GM21619 (cell line): Measurements from ENCODE around the gene RANBP1.
A peak's percentile ranks its signal among the peaks of the same experiment; 100 is the strongest.

ENCODE experiments used
- ATAC-seq: cut with Tn5 transposase; IDR thresholded peaks from one replicate; pipeline ENCODE4 v1.9.1; 2021; ENCODE audit not compliant: unreplicated experiment

RANBP1 gene

DNA sequence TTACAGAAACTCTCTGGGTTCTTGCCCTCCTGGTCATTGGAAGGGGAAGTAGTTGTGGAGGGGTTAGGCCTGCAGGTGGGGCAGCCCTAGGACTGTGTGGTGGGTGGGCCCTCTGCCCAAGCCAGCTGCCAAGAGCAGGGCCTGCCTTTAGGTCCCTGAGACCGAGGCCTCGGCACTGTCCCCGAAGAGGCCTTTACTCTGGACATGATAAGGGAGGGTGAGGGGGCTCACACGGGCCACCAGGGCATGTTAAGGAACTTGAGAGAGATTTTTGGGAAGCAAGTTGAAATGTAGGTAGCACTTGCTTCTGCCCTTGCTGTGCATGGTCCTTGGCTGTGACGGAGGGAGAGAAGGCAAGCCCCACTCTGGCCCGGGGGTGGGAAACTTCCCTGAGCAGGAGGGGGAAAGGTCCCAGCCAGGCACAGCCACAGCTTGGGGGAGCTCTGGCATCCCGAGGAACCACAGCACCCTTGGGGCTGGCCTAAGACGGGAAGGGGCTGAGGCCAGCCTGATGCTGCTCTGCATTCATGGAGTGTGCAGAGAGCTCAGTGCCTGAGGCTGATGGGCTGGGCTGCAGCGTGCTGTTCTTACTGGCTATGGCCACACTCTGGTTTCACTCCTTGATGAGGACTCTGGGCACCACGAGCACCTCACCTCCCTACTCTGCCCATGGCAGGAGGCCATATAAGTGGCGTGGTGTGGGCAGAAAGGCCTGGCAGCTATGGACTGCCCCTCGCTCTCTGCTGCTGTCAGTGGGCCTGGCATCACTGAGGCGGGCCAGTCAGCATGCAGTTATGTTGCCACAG is 7.8 kb upstream of the RANBP1 start:
- no peak for ATAC-seq

DNA sequence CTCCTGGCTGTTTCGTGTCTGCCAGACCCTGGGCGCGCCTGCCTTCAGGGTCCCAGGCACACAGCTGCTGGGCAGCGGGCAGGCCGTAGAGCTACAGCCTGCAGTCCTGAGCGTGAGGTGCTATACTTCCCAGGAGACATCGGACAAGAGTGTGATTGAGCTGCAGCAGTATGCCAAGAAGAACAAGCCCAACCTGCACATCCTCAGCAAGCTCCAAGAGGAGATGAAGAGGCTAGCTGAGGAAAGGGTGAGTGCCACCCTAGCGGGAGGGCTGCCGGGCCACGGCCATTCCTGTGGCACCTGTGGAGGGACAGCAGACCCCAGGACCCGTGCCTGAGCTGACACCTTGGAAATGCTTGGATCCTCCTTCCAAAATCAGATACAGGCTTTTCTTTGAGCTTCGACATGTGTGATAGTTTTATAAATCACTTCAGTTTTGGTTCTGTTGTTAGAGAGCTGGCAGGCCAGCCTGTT is 7.1 kb upstream of the RANBP1 start:
- no peak for ATAC-seq

DNA sequence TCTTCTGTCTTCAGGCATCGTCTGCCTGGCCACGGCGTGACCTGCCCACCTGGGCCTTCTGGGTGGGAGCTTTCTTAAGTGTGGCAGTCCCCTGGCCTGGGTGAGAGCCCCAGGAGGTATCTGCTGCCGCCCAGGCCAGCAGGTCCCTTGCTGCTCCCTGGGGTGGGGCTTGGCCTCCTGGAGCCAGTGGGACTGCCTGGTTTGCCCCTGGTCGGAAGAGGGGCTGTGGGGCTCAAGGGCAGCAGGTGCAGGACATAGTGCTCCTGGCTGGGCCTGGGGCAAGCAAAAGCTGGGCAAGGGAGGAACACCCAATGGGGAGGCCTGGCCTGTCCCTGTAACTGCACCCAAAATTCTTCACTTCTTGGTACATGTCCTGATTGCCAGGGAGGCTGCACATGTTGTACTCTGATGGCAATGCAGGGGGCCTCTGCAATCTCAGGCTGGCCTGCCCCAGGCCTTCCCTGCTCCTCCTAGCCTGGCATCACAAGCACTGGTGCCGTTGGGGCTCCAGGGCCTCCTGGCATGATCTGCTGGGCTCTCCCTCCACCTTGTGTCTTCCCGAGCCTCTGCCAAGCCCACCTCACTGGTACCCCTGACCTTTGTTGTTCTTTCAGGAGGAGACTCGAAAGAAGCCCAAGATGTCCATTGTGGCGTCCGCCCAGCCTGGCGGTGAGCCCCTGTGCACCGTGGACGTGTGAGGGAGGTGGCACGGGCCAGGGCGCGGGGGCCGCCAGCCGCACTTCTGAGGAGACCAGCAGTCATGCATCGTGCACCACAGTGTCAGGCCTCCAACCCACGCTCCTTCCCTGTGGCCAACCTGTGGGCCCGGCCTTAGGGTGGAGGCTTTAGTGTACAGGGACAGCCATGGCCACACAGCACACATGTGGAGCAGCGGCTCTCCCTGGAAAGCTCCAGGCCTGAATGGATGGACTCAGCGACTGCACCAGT is 6.2 kb upstream of the RANBP1 start:
- no peak for ATAC-seq

DNA sequence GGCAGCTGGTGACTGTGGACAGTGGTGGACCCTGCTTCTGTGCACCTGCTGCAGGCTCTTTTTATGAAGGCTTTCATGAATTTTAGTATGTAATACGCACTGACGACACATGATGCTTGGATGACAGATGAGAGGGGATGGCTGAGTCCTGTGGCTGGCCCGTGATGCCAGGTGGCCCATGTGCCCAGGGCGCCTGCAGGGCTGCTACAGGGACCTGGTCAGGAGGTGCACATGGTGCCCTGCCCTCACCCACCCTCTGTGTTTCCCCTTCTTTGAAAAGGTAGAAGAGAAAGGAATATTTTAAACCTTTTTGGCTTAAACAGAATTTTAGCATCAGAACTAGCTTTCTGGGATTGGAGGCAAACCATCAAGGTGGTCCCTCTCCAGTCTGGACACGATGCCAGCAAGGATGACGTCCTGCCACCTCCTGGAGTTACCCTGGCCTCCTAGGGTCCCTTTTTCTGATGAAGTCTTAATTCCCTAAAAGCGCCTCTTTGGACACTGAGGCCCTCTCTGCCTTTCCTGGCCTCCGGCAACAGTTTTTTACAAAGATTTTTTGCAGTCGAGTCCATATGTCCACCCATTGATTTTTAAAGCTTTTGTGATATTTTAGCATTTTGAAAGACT is 5.4 kb upstream of the RANBP1 start:
- no peak for ATAC-seq

DNA sequence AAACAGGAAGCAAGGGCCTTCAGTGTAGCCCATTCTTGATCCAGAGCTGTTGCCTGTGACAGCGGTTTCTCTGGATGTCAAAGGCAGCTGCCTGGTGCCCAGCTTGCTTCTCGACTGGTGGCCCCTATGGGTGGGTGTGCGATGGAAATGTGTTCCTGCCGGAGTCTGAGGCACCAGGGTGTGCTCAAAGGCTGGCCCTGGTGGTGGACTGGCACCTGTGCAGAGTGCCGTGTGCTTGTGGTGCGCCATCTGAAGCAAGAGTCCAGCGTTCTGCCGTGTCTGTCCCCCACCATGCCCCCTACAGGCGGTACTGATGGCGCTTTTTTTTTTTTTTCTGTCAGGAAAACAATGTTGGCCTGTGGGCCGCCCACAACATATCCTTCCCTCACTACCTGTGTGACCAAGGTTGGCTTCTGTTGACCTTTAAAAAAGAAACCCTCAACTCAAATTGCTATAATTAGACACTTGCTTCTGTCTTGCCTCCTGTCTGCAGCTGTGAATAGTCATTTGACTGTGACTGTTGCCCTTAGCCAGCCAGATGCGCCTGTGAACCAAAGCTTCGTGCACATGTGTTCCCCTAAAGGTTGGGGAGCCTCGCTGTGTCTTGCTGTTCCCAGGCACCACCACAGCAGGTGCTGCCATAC is 4.7 kb upstream of the RANBP1 start:
- no peak for ATAC-seq

DNA sequence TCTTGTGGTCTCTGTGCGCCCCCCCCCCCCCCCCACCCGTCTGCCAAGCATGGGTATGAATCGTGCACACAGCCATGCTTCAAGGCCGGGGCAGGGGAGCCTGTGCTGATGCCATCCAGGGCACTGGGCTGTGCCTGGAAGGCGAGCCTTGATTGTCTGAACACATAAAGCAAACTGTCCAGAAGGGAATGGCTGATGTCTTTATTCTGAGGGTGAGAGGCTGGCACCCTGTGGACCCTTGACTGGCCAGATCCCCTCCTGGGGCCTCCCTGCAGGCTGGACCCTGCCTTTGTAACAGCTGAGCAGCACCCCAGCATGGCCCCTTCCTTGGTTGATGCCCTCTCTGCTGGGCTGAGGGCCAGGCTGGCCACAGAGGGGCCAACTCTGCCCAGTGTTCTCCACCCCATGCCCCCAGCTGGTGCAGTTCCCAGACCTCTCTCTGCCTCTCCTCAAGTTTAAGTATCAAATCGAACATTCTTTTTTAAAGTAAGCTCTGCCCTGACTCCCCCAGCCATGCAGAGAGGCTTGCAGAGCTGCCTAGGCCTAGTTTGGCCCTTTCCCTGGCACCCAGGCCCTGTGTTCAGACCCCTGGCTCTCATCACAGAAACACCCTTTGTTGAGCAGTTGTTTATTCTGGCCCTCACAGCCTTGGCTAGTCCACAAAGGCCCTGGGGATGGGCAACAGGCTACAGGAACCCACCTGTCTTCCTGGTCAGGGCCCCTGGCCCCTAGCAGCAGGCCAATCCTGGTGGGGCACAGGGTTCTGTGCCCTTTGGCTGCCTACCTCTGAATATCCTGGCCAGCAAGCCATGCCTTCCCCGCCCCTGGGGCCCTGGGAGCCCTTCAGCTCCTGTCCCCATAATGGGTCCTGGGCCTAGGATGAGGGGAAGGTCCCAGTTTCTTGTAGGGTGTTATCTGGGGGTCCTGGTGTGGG is 3.9 kb upstream of the RANBP1 start:
- ATAC-seq, result no peak

DNA sequence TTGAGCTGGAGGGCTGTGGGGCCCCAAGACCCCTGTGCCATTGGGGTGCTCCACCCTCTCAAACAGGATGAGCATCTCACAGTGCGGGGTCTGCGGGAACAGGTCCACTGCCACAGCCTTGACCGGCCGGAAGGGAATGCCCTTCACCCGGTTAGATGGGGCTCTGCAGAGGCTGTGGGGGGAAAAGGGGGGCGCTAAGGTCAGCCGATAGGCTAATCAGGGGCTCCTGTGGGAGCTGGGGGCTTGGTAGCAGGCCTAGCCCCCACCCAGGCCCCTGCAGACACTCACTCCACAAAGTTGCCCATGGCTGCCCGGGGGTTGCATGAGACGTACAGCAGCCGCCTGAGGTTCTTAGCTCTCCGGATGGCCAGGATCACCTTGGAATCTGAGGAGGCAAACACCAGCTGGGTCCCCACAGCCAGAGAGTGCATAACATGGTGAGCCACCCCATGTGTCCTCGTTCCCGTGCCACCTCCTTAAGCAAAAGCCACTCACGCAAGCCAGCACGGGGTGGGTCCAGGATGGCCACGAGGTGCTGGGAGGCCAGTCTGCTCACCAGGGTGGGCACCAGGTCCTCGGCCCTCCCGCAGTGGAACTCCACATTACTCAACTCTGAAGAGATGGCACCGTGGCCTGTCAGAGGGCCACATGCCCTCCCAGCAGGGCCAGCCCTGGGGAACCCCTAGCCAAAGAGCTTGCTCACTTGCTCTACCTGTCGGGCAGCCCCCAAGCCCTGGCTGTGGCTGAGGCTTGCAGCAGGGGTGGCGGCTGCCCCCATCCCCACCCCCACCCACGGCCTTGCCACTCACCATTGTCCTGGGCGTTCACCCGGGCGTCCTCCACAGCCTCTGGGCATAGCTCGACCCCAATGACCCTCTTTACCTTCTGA is 3.0 kb upstream of the RANBP1 start:
- no peak for ATAC-seq

DNA sequence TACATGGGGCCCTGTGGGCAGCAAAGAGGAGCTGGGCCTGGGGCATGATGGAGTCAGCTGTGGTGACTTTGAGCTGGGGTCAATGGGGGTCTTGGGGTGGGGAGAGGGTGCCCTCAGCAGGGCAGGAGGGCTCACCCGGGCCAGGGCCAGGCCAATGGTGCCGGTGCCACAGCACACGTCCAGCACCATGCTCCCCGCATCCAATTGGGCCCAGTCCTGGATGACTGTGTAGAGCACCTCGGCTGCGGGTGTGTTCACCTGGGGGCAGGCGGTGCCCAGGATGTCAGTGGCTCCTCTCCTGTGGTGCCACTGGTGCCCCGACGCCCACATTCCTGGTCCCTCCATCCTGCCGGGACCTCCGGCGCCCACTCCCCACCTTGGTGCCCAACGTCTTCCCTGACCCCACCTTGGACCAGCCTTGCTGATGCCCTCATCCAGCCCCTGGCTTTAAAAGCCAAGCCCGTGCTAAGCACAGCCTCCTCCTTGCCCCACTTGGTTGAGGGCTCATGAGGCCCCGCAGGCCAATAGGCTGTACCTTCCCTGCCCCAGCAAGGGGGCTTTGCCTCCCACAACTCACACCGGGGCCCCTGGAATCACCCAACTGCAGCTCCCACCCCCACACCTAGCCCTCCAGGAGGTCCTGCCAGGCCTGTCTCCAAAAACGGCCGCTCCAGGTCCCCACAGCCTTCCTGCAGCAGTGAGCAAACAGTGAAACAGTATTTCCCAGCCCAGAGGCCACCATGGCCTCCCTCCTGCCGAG is 2.2 kb upstream of the RANBP1 start:
- no peak for ATAC-seq

DNA sequence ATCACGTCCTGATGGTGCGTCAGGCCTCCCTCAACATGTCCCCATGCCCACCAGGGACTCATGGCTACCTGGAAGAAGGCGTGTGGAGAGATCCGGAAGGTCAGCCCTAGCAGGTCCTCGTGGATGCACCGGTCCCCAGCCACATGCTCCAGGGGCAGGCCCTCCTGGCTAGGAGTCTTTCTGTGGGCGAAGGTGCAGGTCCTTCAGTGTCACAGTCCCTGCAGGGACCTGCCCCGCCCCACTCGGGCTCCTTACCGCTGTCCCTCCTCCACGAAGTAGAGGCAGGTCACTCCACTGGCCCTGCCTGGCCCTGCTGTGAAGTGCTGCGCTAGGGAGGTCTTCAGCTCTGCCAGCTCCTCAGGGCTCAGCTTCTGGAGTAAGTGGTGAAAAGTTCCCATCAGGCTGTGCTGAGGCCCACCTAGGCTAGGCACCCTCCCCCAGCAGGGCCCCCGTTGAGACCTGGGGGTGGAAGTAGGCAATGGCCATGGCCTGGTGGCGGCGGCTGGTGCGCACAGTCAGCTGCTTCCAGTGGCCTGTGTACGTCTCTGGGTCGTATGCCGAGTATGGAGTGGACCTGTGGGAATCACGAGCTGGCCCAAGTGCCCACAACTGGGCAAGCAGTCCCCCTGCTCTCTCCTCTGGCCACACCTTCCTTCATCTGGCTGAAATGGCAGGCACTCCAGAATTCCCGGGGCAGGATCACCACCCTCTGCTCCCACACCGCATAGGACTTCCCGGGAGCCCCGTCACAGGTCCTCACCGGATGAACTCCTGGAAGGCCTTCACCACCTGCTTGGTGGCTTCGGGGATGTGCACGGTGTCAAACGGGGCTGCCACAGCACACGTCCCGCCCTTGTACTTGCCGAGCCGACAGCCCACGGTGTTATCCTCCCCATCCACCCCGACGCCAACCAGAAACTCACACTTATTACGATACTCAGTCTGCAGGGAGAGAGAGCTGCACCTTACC is 1.1 kb upstream of the RANBP1 start:
- no peak for ATAC-seq

DNA sequence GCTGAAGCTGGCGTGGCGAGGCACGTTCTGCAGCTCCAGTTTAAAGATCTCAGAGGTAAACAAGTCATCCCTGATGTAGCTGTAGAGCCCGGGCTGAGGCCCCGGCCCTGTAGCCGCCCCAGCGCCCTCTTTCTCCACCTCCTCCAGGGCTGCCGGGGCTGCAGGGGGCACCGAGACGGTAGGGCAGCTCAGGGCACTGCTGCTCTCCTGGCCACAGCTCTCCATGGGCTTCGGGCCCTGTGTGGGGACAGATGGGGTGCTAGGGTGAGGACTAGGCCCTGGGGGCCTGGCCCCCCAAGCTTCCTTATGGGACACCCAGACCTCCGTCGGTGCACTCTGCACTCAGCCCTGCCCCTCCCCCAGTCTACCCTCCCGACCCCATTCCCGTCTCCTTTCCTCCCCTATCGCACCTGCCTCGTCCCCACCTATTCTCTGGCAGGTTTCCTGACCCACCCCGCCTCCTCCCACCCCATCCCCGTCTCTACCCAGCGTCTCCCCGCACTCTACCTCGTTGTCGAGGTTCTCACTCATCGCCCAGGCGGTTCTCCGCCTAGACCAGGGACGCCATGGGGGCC is 559 bp downstream of the RANBP1 start:
- no peak for ATAC-seq

DNA sequence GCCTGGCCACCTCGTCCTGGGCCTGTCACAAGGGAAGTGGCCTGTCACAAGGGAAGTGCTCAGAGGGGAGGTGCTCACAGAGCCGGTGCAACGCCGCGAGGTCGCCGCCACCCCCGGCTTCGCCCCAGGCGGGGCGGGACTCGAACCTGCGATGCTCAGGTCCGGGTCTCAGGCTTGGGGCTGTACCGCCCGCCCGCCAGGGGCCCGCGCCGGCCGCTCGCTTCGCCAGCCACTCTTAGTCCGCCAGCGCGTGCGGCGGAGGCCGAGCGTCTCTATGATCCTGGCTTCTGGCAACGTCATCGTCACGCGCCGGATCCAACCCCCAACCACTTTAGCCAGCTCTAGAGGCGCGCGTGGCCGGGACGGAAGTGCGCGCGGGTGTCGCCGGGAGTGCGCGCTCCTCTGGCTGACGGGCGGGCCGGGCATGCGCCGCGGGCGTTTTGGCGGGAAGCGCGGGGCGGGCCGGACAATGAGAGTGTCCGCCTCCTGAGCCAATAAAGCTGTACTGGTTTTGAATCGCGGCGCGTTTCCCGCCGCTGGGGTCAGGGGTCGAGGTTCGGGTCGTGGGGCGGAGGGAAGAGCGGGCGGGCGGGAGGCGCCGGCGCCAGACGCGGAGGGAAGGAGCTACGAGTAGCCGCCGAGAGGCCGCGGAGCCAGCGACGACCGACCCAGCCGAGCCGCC is 1.2 kb downstream of the RANBP1 start, which contains the start of gene TRMT2A:
TSS of gene TRMT2A (minus strand) at position 276 of the 682 bp plus-strand sequence. CDS start 320 bp downstream, outside the sequence.
- peak; percentile 66 for ATAC-seq

DNA sequence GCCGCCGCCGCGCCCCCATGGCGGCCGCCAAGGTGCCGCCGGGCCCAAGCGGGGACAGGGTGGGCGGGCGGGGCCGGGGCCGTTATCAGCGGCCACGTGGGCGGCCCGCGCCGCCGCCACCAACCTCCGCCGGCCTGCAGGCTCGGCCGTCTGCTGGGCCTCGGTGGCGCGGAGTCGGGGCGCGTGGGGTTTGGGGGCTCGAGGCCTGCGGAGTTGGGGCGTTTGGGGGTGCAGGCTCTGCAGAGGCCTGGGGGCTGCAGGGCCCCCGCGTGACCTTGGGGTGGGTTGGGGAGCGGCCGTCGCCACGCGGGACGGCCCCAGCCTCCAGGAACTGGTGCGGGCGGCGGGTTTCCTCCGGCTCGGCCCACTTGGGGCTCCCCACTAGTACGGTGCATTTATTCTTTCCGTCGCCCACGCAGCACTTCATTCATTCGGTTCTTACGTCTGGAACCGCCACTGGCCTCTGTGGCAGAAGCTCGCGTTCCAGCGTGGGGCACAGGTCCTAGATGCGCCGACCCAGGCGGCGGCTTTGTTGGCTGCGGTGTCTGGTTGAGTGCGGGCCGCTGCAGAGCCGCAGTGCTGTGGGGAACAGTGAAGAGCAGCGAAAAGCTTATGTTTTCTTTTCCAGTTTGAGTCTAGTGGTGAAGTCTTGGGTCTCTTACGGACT is 1.9 kb downstream of the RANBP1 start:
- peak; percentile 14 for ATAC-seq

DNA sequence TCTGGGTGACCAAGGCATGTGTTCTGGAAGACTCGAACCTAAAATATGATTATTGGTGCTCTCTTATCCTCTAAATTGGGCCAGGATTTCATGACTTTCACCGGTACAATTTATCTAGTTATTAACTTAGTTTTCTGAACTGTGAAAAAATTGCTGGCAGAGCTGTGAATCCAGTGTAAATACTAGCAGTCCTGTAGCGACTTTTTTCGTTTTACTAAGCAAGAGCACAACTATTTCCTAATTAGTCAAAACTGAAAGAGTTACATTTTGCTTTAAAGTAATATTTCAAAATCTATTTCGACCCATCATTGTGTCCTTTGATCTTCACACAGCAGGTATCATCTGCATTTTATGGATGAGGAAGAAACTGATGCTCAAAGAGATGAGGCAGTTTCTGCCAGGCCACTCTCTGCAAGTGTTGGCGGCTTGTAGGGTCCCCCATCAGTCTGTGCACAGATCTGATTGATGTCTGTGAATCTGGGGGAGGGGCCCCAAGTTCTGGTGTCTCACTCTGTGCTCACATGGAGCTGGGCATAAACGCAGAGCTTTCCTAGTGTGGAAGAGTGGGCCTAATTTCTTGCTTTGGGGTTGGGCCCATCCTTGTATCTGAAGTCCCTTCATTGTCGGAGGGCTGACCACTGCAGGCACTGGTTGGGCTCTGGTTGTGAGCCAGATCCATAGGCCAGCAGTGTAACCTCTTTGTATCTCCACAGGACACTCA is 2.6 kb downstream of the RANBP1 start:
- no peak for ATAC-seq

DNA sequence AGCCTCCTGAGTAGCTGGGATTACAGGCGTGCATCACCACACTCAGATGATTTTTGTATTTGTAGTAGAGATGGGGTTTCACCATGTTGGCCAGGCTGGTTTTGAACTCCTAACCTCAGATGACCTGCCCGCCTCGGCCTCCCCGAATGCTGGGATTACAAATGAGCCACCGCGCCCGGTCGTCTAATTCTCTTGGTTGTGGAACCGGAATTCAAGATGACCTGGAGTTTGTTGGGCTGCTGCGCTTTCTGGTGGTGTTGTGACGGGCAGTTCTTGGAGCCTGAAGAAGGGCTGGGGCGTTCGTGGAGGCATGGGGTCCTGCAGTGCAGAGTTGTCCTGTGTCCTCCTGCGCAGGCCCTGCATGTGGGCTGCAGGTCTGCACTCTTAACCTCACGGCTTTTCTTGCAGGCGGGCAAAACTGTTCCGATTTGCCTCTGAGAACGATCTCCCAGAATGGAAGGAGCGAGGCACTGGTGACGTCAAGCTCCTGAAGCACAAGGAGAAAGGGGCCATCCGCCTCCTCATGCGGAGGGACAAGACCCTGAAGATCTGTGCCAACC is 6.0 kb downstream of the RANBP1 start:
- no peak for ATAC-seq
